ENCODE measurements around the gene VENTX.
"Not testable (repeated sequence)": the region's sequence is repeated elsewhere in the genome, so short reads cannot be mapped to it uniquely, and the experiment has no call there.

Gene VENTX

DNA sequence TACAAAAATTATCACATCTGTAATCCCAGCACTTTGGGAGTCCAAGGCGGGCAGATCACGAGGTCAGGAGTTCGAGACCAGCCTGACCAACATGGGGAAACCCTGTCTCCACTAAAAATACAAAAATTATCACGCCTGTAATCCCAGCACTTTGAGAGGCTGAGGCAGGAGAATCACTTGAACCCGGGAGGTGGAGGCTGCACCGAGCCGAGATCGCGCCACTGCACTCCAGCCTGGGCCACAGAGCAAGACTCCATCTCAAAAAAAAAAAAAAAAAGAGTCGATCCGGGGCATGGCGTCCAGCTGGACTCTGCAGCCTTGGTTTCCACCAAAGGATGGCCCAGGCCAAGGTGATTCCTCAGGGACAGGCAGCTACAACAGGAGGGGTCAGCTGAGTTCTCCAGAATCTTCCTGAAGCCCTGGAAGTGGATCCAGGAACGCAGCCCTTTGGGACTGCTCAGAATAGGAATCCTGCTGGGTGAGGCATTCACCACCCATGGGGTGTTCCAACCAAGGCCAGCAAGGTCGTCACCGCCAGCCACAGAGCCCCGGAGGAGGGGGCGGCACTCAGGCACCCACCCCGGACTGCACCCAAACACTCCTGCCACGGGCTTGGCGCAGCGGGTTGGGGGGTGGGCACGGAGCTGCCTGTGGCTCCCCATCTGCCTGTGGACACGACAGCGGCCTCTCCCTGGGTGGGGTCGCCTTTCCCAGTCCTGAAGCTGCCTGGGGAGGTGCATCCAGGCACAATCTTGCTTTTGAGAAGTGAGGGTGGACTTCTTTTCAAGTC, 19.7 kb upstream of the VENTX start:
- no peak for DNase-seq

DNA sequence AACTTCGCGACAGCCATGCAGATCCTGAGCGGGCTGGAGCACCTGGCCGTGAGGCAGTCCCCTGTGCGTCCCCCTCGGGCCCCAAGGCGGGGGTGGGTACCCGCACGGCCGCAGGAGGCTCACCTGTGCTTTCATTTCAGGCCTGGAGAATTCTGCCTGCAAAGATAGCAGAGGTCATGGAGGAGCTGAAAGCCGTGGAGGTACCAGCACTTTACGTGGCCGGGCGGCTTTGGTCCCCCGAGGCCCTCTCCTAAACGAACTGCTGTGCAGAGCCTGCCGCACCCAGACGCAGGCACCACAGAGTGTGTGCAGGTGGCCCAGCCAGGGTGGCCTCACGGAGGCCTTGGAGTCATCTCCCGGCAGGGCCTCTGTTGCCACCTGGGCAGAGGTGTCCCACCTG, 18.8 kb upstream of the VENTX start:
- DNase-seq = no peak

DNA sequence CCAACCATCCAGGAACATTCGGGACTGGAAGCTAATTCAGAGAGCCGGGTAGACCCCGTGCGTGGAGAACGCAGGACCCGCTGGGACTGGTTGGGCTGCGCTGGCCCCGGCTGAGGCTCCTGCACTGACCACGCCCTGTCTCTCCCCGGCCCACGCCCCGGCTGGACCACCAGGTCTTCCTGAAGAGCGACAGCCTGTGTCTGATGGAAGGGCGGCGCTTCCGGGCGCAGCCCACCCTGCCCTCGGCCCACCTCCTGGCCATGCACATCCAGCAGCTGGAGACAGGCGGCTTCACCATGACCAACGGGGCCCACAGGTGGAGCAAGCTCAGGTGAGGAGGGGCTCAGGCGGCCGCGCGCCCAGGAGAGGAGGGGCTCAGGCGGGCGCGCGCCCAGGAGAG, 17.9 kb upstream of the VENTX start:
- DNase-seq = no peak

DNA sequence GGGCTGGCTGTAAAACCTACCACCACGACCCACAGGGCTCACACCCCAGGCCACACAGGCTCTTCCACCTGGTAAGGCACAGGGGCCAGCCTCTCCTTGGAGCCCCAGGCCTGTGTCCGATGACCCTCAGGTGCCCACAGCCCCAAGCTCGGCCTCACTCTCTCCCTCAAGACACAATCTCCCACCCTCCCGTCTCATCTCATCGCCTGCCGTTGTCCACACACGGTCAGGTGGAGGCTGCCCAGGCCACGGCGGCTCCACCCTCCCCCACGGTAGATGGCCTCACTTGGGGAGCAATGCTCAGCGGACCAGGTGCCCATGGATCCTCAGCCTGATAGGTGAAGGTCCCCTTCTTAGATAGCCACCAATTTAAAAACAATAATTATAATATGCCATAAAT, 16.3 kb upstream of the VENTX start:
- DNase-seq = no peak

DNA sequence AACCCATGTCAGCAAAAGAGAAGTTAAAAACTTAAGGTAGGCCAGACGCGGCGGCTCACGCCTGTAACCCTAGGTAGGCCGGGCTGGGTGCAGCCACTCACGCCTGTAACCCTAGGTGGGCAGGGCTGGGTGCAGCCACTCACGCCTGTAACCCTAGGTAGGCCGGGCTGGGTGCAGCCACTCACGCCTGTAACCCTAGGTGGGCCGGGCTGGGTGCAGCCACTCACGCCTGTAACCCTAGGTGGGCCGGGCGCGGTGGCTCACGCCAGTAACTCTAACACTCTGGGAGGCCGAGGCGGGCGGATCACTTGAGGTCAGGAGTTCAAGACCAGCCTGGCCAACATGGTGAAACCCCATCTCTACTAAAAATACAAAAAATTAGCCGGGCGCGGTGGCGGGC, 15.9 kb upstream of the VENTX start:
- DNase-seq = not testable (repeated sequence)

DNA sequence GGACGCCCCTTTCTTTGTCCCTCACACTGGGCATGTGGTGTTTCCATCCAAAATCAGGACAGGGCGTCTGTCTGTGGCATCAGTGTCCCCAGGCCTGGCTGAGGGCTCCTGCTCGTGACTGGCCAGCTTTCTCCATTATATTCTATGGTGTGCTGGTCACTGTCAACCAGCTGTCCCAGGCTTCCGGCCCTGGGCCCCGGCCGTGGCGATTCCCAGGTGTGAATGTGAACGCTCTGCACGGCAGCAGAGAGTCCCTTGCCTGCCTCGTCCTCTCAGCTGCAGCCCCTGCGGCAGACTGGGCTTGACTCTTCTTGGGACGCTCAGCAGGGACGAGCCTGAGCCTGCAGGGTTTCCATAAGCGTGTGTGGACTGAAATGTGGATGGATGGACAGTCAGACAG, 13.6 kb upstream of the VENTX start:
- no peak for DNase-seq

DNA sequence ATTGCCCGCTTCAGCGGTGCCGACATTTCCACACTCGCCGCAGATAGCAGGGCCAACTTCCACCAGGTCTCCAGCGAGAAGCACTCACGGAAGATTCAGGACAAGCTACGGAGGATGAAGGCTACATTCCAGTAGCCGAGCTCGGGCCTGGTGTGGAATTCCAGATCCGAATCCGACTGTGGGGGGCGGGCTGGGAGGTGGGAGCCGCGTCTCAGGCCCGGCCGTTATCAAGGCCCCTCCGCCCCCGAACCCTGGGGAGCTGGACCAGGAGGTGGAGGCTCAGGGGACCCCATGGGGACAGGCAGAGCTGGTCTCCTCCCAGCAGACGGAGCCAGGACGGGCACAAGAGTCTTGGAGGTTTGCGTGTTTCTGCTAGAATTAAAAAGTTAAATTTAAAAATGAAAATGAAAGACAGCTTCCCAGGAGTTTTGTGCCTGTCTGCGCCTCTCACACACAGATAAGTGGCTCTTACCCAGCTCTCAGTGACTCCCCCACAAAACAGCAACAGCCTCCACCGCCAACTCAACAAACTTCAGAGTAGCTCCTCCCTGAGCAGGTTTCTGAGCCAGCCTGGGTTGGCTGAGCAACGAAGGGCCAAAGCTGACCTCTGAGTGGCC, 12.8 kb upstream of the VENTX start:
- DNase-seq = no peak

DNA sequence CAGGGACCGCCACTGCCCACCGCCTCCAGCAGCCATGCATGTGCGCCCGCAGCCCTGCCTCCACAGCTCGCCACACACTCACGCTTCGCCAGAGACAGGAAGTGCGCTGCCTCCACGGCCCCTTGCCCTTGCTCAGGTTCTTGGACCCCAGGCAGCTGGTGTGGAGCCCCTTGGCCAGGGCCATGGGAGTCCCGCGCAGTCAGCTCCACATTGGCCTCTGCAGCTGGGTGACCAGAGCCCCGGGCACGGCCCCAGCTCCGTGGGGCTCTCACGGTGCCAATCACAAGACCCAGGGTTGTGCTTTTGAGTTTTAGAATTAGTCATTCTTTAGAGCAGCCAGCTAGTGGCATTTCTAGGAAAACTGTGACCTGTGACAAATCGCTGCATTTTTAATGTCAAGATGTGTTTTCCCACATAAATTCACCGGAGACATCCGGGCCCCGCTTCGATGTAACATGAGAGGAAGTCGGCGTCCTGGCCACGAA, 11.9 kb upstream of the VENTX start:
- DNase-seq = no peak

DNA sequence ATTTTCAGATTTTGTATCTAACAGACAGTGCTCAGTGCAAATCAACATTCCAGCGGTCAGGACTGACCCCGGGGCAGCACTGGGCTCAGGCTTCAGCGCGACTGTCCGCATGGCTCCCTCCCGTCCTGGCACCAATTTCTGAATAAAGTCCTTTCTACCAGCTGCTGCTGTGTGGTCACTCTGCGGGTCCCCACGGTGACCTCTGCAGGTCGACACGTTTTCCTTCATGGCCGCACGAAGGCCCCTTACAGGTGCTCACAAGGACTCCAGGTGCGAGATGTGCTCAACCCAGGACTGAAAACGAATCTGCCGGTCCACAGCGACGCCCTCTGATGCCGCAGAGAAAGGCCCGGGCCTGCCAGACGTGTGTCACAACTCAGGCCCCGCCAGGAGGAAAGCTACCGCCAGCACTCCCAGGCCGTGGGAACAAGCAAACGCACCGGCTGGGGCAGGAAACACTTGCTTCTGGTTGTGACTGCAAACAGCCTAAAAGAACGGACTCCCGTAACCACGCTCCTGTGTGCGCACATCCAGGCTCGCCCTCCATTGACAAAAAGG, 11.3 kb upstream of the VENTX start:
- no peak for DNase-seq

DNA sequence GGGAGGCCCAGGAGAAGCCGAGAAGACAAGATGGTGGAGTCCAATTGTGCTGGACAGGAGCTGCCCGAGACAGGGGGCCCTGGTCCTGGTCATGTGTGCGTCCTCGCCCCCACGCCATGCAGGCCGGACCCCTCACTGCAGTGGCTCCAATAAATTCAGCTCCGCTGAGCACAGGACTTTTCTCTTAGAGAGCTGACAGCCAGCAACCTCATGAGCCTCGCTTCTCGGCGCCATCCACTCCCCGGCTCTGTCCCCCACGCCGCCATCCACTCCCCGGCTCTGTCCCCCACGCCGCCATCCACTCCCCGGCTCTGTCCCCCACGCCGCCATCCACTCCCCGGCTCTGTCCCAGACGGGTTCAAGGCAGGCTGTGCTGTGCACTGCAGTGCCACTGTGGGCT, 10.4 kb upstream of the VENTX start:
- DNase-seq = no peak

DNA sequence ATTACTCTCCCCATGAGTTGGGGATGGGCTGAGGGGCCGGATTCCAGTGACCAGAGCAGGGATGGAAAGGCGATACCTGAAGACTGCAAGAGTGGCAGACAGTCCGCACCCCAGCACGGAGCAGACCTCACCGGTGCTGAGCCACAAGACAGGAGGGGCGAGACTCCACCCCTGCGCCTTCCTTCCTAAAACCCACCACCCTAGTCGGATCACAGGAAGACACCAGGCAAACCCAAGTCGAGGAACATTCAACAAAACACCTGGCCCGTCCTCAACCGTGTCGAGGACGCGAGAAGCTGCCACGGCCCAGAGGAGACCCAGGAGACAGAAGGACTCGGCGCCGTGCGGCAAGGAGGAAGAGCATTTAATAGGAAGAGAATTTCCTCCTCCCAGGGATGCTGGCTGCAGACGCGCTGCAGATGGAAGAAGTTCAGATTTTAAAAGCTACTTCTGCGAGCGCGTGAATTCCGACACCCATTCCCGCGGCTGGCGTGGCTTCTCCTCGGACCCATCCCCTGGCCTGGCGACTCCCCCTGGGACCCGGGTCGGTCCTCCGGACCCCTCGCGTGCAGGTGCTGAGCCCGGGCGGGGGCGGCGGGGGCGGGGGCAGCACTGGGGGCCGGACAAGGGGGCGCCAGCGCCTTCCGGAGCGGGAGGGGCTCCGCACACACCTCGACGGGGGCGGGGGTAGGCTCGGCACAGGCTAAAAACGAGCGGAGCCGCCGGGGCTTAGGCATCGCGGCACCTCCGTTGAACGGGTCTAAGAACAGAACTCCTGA, 8.2 kb upstream of the VENTX start:
- no peak for DNase-seq

DNA sequence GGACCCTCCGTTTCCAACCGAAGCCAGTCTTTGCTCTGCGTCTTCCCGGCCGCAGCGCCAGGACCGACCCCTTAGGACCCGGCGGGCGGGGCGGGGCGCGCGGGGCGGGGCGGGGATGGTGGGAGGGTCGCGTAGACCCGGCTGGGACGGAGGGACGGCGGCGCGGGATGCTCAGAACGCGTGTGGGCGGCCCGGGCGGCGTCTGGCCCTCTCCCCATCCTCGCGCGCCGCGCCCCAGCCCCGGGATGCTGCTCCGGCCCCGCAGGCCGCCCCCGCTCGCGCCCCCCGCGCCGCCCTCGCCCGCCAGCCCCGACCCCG, 7.7 kb upstream of the VENTX start, which contains the start of gene UTF1:
TSS of gene UTF1 (plus strand) at position 174 of the 318 bp plus-strand sequence. CDS start at position 246, 72 bp downstream.
- DNase-seq = no peak

DNA sequence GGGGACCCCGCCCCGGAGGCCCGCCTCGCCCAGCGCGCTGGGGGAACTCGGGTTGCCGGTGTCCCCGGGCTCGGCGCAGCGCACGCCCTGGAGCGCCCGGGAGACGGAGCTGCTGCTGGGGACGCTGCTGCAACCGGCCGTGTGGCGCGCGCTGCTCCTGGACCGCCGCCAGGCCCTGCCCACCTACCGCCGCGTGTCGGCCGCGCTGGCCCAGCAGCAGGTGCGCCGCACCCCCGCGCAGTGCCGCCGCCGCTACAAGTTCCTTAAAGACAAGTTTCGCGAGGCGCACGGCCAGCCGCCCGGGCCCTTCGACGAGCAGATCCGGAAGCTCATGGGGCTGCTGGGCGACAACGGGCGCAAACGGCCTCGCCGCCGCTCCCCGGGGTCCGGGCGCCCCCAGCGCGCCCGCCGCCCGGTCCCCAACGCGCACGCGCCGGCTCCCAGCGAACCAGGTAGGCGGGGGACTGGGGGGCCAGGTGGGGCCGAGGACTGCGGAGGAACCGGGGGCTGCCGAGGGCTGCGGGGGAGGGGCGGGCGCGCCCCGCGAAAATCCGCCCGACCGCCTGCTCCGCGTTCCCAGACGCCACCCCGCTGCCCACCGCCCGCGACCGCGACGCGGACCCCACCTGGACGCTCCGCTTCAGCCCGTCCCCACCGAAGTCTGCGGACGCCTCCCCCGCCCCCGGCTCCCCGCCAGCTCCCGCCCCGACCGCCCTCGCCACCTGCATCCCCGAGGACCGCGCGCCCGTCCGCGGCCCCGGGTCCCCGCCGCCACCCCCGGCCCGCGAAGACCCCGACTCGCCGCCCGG, 7.1 kb upstream of the VENTX start:
- no peak for DNase-seq

DNA sequence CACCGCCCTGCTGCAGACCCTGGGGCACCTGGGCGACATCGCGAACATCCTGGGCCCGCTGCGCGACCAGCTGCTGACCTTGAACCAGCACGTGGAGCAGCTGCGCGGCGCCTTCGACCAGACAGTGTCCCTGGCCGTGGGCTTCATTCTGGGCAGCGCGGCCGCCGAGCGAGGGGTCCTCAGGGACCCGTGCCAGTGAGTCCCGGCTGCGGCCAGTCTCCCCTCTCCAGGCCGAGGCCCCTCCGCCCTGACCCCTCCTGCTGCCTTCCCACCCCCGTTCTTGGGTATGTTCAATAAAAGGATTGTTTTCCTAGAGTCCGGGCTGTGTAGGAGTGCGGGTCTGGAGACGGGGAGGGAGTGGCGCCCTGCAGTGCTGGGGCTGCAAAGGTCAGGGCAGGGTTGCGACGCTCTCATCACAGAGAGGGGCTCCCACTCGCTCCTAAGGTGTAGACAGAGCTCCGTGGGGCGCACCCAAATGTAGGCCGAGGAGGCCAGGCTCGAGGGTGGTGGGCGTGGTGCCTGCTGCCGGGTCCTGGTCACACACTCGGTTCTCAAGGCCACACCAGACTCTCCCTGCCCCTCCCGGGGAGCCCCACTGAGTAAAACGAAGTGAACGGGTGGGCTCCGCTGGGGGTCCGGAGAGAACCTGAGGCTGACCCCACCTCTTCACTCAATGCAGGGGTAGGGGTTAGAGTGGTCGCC, 6.3 kb upstream of the VENTX start:
- DNase-seq = no peak

DNA sequence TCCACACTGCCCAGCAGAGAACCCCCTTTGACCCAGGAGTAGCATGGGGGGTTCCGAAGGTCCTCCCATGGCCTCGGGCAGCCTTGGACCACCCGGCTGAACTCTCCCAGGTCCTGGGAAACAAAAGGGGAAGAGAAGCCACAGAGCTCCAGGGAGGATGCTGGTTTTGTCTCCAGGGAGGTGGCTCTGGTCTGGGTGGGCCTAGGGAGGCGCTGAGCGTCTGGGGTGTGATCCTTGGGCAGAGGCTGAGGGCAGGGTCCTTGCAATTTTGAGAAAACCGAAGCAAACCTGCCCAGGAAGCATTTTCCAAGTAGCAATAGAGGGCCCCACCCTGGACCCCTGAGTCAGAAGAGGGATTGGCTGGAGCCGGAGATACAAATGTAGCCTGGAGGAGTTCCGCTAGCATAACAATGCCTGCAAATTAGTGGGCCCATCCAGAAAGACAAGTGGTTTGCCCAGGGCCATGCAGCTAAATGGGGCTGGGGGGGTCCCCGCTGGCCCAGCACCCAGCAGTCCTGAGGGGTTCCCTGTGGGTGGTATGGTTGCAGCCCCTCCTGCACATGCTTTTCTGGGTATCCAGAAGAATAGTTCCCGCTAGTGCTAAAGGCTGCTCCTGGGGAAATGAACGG, 5.6 kb upstream of the VENTX start:
- no peak for DNase-seq

DNA sequence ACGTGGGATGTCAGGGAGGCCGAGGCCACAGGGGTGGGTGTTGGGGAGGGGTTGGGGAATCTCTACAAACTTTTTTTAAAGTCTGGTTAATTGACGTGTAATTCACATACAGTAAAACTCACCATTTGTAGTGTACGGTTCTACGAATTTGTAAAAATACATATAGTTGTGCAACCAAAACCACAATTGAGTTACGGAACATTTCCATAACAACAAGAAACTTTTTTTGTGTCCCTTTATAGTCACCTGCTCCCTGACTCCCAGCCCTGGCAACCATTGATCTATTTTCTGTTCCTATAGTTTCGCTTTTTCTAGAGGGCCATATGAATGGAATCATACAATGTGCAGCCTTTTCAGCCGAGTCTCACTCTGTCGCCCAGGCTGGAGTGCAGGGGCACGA, 2.9 kb upstream of the VENTX start:
- not testable (repeated sequence) for DNase-seq

DNA sequence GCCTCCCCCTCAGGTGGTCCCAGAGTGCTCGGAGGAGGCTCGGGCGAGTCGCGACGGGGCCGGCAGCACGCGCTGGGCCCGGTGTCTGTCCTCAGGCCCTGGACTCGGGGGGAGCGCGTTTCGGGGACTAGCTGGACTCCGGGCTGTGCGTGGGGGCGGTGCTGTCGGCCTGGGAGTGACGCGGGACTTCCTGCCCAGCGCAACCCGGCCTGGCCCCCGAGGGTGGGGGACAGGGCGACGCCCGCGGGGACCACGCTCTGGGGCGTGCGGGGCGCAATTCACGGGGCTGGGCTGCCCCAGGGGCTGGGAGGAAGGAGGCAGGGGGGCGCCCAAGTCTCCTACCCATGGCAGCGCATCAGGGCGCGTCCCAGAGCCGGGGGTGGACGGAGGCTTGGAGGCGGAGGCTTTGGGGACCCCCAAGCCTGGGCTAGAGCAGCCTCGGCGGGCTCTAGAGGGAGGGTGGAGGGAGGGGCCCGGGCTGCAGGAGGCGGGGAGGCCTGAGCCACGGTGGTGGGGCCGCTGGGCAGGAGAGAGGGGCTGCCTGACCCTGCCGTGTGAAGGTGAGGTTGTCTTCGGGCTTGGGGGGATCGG, 2.3 kb upstream of the VENTX start:
- DNase-seq = no peak

DNA sequence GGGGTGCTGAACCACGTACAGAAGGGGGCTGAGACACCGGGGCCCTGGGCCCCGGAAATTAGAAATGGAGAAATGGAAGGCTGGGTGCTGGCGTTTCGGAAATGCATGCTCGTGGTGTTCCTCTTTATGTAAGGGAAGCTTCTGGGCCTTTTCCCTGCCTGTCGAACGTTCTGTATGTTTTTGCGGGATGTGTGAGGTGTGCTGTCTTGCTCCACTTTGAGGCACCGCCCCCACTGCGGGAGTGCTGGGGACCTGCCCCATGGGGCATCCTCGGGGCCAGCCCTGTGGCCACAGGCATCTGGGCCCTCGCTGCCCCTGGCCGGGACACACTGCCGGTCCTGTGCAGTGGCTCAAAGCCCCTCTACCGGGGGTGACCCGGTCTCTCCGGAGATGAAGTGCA, 1.7 kb upstream of the VENTX start:
- no peak for DNase-seq

DNA sequence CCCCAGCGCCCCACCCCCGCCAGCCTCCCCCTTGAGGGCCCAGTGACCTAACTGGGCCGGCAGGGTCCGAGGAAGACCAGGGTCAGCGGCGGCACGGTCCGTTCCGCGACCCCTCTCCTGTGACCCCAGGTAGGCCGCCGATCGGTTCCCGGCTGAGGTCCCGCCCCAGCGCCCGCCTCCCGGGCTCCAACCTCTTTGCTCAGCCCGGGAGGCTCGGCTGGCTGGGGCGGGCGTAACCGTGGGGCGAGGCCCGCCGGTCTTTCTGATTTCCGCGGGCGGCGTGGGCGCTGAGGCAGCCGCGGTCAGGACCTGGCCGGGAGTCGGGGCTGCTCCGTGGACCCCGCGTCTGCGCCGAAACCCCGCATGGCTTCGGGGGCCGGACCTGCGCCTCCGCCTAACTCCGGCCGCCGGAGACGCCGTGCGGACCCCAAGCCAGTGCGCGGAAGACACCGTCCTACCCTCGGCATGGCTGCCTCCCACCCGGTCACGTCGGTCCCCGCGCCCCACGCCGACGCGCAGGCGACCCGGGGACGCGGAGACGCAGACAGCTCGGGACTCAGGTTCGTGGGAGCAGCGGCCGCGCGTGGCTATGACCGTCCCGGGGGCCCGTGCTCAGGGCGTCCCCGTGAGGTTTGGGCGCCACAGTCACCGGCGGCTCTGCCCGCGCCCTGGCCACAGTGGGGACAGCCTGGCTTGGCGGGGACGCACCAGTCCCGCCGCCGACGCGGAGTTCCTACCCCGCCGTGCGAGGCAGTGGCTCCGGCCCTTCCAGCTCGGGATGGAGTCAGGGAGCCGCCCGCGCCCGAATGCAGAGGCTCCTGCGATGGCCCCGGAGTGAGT, 1.0 kb upstream of the VENTX start:
- no peak for DNase-seq

DNA sequence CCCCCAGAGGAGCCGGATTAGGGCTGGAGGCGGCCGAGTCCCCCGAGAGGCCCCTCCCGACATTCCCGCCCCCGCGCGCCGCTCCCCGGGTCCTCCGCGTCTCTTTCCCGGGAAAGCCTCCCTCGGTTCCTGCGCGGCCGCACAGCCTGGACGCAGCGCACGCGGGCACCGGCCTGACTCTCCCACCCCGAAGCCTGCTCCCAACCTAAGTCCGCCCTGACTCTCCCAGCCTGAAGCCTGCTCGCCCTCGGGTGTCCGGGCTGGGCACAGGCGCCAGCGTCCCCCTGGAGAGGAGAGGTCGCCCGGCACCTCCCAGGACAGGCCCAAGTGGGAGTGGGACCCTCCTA, 441 bp upstream of the VENTX start:
- no peak for DNase-seq

DNA sequence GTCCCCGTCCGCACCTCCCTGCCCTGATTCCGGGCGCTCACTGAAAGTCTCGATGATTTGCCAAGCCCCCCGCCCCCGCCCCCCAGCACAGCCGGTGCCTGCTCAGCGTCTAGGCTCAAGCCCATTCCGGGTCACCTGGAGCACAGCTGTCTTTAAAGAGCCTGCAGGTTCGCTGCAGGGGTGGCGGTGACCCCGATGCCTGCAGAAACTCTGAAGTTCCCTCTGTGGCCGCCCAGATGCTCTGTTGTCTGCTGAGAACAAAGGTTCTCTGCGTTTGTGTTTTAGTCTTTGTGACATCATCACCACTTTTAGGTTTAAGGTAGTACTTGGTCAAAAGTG, 780 bp downstream of the VENTX start:
- DNase-seq = no peak

Measured in EL (cell line).